ENCODE results near the gene NCAN. TPM values are rescaled to one million over a fixed set of nuclear protein-coding genes. Genes with fewer than 3 reads are reported as not detected.
"Not testable (repeated sequence)": the region's sequence is repeated elsewhere in the genome, so short reads cannot be mapped to it uniquely, and the experiment has no call there.

The NCAN gene
- total RNA-seq, 1 donor from 2014 or later: 161 TPM

- DNase-seq: no peak
These were observed 17.8 kb upstream of the NCAN start for GRCh38 chr19:19193926-19194325.

DNA sequence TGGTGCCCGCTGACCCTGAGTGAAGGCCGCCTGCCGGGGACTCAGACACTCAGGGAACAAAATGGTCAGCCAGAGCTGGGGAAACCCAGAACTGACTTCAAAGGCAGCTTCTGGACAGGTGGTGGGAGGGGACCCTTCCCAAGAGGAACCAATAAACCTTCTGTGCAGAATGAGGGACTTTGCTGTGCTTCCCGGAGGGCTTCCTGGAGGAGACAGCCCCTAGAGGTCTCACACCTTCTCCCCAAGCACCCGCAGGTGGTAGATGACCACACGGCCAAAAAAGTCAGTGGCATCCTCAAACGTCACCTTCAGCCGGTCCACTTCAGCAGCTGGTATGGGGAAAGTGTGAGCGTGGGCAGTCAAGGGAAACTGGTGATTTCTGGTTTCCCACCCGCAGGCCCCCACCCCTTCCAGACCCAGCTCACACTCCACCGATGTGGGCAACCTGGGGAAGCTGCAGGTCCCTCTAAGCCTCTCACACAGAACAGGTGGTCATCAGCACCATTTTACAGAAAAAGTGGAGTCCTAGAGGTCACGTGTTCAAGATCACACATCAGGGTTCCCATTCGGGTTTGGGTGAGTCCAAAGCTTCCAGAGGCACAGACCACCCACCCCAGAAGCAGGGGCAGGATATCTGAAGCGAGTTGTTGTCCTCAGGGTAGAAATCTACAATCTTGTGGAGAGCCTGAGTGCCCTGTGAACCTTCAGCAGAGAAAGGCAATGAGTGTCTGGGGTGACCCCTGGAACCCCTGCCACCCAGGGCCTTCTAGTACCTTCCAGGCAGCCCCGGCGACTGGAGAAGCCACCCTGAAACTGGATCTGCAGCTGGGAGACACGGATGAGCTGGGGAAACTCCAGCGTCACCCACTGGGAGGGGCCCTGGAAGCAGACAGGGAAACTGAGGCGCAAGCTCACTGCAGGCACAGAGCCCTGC, 9.8 kb upstream of the NCAN start:
- no peak for DNase-seq

DNA sequence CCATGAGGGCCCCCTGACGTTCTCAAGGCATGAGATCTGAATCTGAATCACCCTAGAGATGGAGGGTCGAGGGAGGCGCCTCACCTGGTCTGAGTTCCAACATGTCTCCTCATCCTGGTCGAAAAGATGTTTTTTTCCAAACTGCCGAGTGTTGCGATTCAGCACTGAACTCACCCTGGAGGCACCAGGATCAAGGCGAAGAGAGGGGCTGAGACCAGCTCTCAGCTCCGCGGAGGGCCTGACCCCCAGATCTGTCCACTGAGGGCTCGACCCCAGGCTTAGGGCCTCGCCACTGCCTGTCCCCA, 9.1 kb upstream of the NCAN start:
- no peak for DNase-seq

- DNase-seq: peak; percentile 82
These were observed 8.5 kb upstream of the NCAN start, which contains the start of gene NR2C2AP for GRCh38 chr19:19203012-19203856. NR2C2AP (minus strand) TSS chr19:19203414; CDS start chr19:19203060, 354 bp downstream.

DNA sequence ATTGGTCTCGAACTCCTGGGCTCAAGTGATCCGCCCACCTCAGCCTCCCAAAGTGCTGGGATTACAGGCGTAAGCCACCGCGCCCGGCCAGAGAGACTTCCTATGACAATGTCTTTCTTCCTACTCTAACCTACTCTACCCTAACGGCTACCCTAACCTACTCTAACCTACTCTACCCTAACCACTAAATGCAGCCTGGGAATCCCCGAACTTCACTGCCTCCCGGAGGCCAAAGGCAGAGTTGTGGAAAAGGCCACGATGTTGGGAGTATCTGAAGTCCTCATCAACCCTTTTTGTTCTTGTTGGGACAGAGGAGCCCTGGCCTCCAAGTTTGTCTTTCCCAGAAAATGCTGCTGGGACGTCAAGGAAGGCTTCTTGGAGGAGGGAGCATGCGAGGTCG, 7.6 kb upstream of the NCAN start:
- DNase-seq: no peak

DNA sequence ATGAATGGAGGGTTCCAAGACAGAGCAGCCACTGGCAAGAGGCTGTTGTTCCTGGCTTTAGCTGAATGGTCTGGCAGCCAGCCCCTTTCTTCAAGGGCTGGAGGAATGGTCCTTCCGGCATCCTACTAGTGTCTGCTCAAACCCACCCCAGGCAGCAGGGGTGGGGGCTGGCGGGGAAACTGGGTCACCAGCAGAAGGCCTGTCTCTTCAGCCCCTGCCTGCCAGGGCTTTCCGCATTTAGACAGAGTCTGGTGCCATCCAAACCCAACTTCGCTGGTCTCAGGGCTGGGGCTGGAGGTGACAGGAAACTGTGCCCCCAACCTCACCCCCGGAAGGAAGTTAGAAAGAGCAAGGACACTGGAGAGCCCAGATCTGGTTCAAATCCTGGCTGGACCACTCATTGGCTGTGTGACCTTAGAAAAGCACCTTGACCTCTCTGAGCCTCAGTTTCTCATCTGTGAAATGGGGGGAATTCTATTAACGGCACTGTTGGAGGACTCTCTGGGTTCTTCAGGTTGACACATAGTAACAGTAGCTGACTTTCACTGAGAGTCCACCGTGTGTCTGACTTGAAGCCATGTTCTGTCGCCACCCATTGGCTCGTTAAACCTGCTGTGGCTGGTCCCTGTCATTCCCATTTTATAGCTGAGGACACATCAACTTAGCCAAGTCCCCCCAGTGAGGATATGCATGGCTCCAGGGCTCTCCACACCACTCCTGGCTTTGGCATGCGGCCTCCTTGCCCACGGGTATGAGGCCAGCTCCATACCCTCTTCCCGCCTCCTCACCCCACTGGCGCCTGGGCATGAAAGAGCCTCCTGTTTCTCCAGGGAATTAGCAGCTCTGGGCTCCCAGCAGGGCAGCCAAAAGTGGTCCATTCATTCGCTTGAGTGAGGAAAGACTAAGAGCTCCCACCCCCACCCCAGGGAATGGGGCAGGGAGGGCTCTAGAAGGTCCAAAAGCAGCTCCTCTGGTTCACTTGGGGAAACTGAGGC, 6.0 kb upstream of the NCAN start:
- no peak for DNase-seq

GRCh38 chr19:19206938-19207337, 4.8 kb upstream of the NCAN start:
- DNase-seq: no peak

DNA sequence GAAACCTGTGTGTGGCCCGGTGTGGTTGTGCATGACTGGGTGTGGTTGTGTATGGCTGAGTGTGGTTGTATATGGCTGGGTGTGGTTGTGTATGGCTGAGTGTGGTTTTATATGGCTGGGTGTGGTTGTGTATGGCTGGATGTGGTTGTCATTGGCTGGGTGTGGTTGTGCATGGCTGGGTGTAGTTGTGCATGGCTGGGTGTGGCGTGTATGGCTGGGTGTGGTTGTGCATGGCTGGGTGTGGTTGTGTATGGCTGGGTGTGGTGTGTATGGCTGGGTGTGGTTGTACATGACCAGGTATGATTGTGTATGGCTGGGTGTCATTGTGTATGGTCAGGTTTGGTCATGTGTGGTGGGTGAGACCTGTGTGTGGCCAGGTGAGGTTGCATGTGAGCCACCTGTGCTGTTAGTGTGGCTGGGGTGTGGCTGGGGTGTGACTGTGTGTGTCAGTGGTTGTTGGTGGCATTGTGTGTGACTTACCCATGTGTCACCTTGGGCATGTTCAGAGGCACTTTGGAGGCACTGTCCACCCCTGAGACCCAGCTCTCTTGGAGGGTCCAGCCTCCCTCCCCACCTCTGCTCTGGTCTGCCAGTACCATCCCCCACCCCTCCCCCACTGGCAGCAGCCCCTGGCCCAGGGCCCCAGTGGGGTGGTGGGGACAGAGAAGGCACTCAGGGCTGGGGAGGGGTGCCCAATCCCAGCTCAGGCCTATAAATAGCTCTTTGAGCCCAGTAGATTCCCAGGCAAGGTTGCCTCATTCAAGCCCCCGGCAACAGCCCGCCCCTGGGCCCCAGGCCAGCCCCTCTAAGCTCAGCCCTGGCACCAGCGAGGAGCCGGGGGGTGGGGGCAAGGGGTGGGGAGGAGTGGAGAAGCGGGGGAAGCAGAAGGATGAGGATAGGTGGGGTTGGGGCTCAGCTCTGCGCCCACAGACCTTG, 3.9 kb upstream of the NCAN start:
- no peak for DNase-seq

DNA sequence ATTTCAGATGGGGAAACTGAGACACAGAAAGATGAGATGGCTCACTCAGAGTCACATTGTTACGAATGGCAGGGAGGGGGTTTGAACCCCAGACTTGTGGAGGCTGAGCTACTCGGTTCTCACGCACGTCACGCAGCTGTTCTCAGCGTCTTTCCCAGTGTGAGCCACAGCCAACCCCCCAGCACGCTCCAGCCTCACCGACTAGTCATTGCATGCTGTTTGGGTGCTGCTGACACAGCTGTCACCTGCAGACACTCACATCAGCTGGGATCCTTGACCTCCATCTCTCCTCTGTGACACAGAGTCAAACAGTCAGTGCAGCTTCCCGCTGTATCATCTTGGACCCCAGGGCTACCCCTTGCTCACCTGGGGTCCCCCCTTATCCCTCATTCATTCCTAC, 2.4 kb upstream of the NCAN start:
- no peak for DNase-seq

DNA sequence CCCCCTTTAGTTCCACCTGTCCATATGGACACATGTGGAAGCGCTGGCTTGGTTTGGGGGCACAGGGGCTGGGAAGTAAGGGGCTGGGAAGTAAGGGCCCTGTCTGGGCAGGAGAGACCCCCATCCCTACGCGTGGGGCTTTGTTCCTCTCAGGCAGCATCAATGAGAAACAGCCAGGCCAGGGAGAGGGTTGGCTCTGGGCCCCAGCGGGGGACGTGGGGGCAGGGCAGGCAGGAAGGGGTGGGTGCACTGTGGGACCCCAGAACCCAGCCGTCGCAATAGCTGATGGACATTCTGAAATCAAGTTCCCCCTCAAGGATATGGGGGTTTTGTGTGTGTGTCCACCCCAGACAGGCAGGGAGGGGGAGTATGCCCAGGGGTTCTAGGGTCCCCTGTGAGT, 1.2 kb downstream of the NCAN start:
- DNase-seq: no peak

GRCh38 chr19:19213426-19214158, 1.8 kb downstream of the NCAN start:
- DNase-seq: no peak

GRCh38 chr19:19214159-19214490, 2.4 kb downstream of the NCAN start:
- peak; percentile 46 for DNase-seq

DNA sequence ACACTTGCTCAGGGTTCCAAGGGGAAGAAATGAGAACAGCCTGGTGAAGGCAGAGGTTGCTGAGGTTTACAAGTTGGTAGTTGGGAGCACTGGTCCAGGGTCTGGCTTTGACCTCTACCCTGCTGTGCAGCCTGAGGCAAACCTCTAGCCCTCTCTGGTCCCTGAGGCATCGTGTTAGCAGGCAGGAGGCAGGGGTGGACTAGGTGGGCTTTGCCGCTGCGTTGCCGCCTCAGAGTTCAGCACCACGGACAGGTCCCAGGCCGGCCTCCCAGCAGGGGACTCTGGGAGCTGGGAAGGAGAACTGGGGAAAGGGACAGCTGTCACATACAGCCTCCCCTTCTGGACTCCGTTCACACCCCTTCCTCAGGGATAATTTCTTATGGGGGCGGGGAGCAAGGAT, 3.1 kb downstream of the NCAN start:
- DNase-seq: no peak

GRCh38 chr19:19215792-19216191, 4.0 kb downstream of the NCAN start:
- no peak for DNase-seq

DNA sequence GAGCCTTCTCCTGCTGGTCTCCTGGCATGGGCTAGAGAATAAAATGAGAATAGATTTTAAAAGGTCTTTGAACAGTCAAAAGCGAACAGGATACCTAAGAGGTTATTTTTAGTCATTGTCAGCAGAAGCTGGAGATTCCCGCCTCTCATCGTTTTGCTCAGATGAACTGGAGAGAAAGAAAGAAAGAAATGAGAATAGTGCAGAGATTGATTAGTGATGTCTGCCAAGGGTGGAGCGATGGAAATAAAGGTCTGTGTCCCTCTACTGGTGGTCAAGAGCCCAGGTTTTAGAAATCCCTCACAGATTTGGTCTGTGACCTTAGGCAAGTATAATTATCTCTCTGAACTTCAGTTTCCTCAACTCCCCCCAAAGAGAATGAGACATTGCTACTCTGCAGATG, 5.3 kb downstream of the NCAN start:
- DNase-seq: no peak

GRCh38 chr19:19218911-19219310, 7.2 kb downstream of the NCAN start:
- no peak for DNase-seq

DNA sequence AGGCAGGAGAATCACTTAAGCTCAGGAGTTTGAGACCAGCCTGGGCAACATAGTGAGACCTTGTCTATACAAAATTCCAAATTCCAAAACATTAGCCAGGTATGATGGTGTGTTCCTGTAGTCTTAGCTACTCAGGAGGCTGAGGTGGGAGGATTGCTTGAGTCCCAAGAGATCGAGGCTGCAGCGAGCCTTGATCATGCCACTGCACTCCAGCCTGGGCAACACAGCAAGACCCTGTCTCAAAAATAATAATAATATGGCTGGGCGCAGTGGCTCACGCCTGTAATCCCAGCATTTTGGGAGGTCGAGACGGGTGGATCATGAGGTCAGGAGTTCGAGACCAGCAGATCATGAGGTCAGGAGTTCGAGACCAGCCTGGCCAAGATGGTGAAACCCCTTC, 9.2 kb downstream of the NCAN start:
- not testable (repeated sequence) for DNase-seq

GRCh38 chr19:19223060-19223459, 11.3 kb downstream of the NCAN start:
- no peak for DNase-seq

DNA sequence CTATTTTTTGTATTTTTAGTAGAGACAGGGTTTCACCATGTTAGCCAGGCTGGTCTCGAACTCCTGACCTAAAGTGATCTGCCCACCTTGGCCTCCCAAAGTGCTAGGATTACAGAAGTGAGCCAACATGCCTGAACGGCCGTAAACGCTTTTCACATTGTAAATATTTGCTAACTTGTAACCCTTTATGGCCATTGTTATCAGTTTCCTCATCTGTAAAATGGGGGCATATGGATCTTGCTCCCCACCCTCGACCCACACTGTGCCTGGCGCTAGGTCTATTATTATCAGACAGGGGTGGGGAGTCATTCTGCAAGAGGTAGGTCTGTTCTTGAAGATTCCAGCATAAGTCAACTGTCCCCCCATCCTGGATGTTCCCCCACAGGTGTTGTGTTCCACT, 11.9 kb downstream of the NCAN start:
- DNase-seq: no peak

- DNase-seq: no peak
These were observed 12.5 kb downstream of the NCAN start for GRCh38 chr19:19224150-19224851.

Data from occipital lobe (tissue), 2 donors.